OCI-LY3 (cell line): Measurements from ENCODE around the gene RDX.

ENCODE experiments used
- EZH2phosphoT487 ChIP-seq: fragments of 200-600 bp; shearing (Covaris generic); IDR thresholded peaks from 2 replicates; pipeline ENCODE4 v1.6.1; 2018; ENCODE audit warnings: antibody characterized with exemption, mixed run types, low read depth
- TF ChIP-seq, protein P1 (sequence below): fragments of 200-600, 300-600 bp; sonication (generic); IDR thresholded peaks from 2 replicates; pipeline ENCODE4 v1.5.1; 2014; ENCODE audit warnings: antibody characterized with exemption, low read length, low read depth

DNA sequence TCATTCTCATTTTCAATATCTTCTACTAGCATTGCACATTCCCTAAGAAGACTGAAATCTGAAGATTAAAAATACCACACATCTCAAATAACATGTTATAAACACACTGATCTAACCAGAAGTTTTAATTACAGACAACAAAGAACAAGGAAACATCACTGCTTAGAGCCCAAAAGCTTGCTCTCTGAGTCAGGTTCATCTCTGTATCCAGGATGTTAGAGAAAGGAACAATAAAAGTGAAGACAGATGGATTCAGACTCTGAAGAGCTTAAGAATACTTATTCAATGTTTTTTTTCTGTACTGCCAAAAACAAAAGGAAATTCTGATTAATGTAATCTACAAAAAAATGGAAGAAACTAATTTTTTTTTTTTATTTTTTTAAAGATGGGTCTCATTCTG lies 16.5 kb downstream of the RDX start:
- TF ChIP-seq EZH2phosphoT487 = no peak
- TF ChIP-seq, protein P1, sequence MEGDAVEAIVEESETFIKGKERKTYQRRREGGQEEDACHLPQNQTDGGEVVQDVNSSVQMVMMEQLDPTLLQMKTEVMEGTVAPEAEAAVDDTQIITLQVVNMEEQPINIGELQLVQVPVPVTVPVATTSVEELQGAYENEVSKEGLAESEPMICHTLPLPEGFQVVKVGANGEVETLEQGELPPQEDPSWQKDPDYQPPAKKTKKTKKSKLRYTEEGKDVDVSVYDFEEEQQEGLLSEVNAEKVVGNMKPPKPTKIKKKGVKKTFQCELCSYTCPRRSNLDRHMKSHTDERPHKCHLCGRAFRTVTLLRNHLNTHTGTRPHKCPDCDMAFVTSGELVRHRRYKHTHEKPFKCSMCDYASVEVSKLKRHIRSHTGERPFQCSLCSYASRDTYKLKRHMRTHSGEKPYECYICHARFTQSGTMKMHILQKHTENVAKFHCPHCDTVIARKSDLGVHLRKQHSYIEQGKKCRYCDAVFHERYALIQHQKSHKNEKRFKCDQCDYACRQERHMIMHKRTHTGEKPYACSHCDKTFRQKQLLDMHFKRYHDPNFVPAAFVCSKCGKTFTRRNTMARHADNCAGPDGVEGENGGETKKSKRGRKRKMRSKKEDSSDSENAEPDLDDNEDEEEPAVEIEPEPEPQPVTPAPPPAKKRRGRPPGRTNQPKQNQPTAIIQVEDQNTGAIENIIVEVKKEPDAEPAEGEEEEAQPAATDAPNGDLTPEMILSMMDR = no peak
